ENCODE data around the gene GDPD5.

DNA sequence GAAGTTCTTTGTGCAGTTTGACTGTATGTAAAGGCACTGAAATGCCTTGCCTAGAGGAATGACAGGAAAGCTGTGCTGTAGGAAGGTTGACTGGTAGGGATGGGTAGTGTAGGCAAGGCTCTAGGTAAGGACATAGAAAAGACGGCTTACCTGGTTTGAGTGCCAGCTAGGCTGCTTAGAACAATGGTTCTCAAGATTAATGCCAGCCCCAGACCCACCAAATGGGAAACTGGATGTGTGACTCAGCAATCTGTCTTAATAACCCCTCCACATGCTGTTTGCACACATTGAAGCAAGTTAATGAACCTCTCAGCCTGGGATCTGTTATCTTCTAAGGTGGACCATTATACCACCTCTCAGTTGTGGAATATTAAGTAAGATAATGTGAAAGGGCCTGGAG lies 122.7 kb downstream of the GDPD5 start:
- TF ChIP-seq, protein P1, sequence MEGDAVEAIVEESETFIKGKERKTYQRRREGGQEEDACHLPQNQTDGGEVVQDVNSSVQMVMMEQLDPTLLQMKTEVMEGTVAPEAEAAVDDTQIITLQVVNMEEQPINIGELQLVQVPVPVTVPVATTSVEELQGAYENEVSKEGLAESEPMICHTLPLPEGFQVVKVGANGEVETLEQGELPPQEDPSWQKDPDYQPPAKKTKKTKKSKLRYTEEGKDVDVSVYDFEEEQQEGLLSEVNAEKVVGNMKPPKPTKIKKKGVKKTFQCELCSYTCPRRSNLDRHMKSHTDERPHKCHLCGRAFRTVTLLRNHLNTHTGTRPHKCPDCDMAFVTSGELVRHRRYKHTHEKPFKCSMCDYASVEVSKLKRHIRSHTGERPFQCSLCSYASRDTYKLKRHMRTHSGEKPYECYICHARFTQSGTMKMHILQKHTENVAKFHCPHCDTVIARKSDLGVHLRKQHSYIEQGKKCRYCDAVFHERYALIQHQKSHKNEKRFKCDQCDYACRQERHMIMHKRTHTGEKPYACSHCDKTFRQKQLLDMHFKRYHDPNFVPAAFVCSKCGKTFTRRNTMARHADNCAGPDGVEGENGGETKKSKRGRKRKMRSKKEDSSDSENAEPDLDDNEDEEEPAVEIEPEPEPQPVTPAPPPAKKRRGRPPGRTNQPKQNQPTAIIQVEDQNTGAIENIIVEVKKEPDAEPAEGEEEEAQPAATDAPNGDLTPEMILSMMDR (IDR thresholded peaks at IDR 0.05; ENCODE audit: low read depth, low read length, poor library complexity, severe bottlenecking), result no peak
- TF ChIP-seq EZH2phosphoT487 (IDR thresholded peaks at IDR 0.05; ENCODE audit: borderline replicate concordance, low read length), result no peak

Measured in DOHH2 (cell line).